ENCODE results near the gene MEN1. TPM values are rescaled to one million over a fixed set of nuclear protein-coding genes. Genes with fewer than 3 reads are reported as not detected.

MEN1 gene
- total RNA-seq, 1 experiment from 2014 or later = 29.2 TPM

GRCh38 chr11:64833509-64833908 lies 23.2 kb upstream of the MEN1 start:
- no peak for TF ChIP-seq CTCF (IDR thresholded peaks at IDR 0.05; ENCODE audit: unreplicated experiment)
- Mint-ChIP-seq H3K9me3 (ENCODE audit: unreplicated experiment) (no peaks in the 10 kb centered on the region), H3K36me3 (ENCODE audit: insufficient read depth, unreplicated experiment) (peaks cover 18% of the 10 kb centered on the region), H3K4me1 (ENCODE audit: insufficient read depth, unreplicated experiment) (peaks cover 10% of the 10 kb centered on the region), H3K27me3 (ENCODE audit: insufficient read depth, unreplicated experiment) (no peaks in the 10 kb centered on the region), H3K4me3 (ENCODE audit: unreplicated experiment) (no peak overlapping the region), H3K27ac (ENCODE audit: low read depth, unreplicated experiment) (no peak overlapping the region)
- BruUV-seq (replicated peaks) = no TSS peak
- CTCF ChIA-PET = interaction anchor here (0.6 to 3.9 kb wide), 2 partner anchors 14 to 46 kb away, joined by 3 to 16 read pairs; no protein-coding TSS in a partner anchor
- intact Hi-C loops (cut with micrococcal nuclease) = no loop called here
- POLR2A ChIA-PET = no interaction called here
- DNase-seq (ENCODE audit: unreplicated experiment) = no peak

- Mint-ChIP-seq H3K27ac (ENCODE audit: low read depth, unreplicated experiment) (no peak overlapping the region), H3K4me1 (ENCODE audit: insufficient read depth, unreplicated experiment) (peaks cover 10% of the 10 kb centered on the region), H3K9me3 (ENCODE audit: unreplicated experiment) (no peaks in the 10 kb centered on the region), H3K4me3 (ENCODE audit: unreplicated experiment) (no peak overlapping the region), H3K27me3 (ENCODE audit: insufficient read depth, unreplicated experiment) (no peaks in the 10 kb centered on the region), H3K36me3 (ENCODE audit: insufficient read depth, unreplicated experiment) (peaks cover 18% of the 10 kb centered on the region)
- no TSS peak for BruUV-seq (replicated peaks)
- intact Hi-C loops (cut with micrococcal nuclease) = no loop called here
- ChIA-PET CTCF (interaction anchor here (0.6 to 3.9 kb wide), 2 partner anchors 14 to 45 kb away, joined by 3 to 16 read pairs; no protein-coding TSS in a partner anchor), POLR2A (no interaction called here)
- no peak for DNase-seq (ENCODE audit: unreplicated experiment)
- TF ChIP-seq CTCF (IDR thresholded peaks at IDR 0.05; ENCODE audit: unreplicated experiment) = no peak
Measured at GRCh38 chr11:64833198-64833502, 22.8 kb upstream of the MEN1 start.

GRCh38 chr11:64832467-64833197 lies 22.3 kb upstream of the MEN1 start:
- Mint-ChIP-seq H3K4me1 (ENCODE audit: insufficient read depth, unreplicated experiment) (peaks cover 10% of the 10 kb centered on the region), H3K27ac (ENCODE audit: low read depth, unreplicated experiment) (no peak overlapping the region), H3K36me3 (ENCODE audit: insufficient read depth, unreplicated experiment) (peaks cover 18% of the 10 kb centered on the region), H3K4me3 (ENCODE audit: unreplicated experiment) (no peak overlapping the region), H3K9me3 (ENCODE audit: unreplicated experiment) (no peaks in the 10 kb centered on the region), H3K27me3 (ENCODE audit: insufficient read depth, unreplicated experiment) (no peaks in the 10 kb centered on the region)
- CTCF ChIA-PET = no interaction called here
- intact Hi-C loops (cut with micrococcal nuclease) = no loop called here
- no peak for DNase-seq (ENCODE audit: unreplicated experiment)
- POLR2A ChIA-PET = no interaction called here
- no peak for TF ChIP-seq CTCF (IDR thresholded peaks at IDR 0.05; ENCODE audit: unreplicated experiment)
- BruUV-seq (replicated peaks) = no TSS peak

GRCh38 chr11:64831411-64831891 lies 21.1 kb upstream of the MEN1 start:
- Mint-ChIP-seq H3K9me3 (ENCODE audit: unreplicated experiment) (no peaks in the 10 kb centered on the region), H3K27ac (ENCODE audit: low read depth, unreplicated experiment) (no peak overlapping the region), H3K4me3 (ENCODE audit: unreplicated experiment) (no peak overlapping the region), H3K36me3 (ENCODE audit: insufficient read depth, unreplicated experiment) (peaks cover 18% of the 10 kb centered on the region), H3K27me3 (ENCODE audit: insufficient read depth, unreplicated experiment) (no peaks in the 10 kb centered on the region), H3K4me1 (ENCODE audit: insufficient read depth, unreplicated experiment) (peaks cover 10% of the 10 kb centered on the region)
- no TSS peak for BruUV-seq (replicated peaks)
- POLR2A ChIA-PET = no interaction called here
- CTCF ChIA-PET = no interaction called here
- intact Hi-C loops (cut with micrococcal nuclease) = no loop called here
- DNase-seq (ENCODE audit: unreplicated experiment) = no peak
- TF ChIP-seq CTCF (IDR thresholded peaks at IDR 0.05; ENCODE audit: unreplicated experiment) = no peak
